GM21423 (cell line): ENCODE results near the gene NHP2.
"Not testable (repeated sequence)": the region's sequence is repeated elsewhere in the genome, so short reads cannot be mapped to it uniquely, and the experiment has no call there.

Experiments used
- ATAC-seq: cut with Tn5 transposase; IDR thresholded peaks from one replicate; pipeline ENCODE4 v1.9.1; 2021; ENCODE audit warnings: mild to moderate bottlenecking, moderate library complexity; ENCODE audit not compliant: unreplicated experiment

Gene NHP2

DNA sequence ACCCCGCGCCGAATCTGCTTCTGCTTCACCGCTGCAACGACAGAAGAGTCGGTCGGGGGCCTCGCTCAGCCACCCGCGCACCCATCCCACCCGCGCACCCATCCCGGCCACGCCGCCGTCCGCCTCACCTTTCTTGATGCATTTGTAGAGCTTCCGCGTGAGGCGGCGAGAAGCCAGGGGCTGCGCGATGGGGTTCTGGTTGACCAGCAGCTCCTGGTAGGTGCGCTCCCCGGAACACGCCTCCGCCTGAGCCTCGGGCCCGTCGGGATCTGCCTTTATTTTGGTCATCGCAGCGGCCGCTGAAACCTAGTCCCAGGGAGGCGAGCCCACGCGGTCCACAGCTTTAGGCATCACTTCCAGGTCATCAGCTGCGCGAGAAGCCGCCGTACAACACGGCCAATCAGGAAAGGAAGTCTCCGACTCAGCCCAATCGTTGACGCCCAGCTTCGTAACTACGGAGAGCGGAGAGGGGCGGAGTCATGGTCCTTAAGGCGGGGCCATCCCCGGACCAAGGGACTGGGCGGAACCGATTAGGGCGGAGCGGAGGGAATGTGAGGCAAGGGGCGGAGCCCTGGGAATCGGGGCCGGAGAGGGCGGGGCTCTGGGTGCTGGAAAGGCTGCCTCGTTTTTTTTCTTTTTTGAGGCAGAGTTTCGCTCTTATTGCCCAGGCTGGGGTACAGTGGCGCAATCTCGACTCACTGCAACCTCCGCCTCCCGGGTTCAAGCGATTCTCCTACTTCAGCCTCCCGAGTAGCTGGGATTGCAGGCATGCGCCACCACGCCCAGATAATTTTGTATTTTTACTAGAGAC, at the start of gene NHP2:
Gene NHP2 (minus strand): TSS at position 356 of the 811 bp plus-strand sequence. CDS start 68 bp downstream, at position 288.
- ATAC-seq, result peak; percentile 99

DNA sequence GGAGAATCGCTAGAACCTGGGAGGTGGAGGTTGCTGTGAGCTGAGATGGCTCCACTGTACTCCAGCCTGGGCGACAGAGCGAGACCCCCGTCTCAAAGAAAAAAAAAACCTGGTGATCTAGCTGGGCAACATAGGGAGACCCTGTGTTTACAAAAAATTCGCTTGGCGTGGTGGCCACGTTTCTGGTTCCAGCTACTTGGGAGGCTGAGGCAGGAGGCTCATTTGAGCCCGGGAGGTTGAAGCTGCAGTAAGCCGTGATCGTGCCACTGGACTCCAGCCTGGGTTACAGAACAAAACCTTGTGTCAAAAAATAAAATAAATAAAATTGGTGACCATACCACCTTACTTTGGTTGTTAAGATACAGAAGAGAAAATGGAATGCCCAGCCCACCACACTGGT, 48.9 kb upstream of the NHP2 start:
- ATAC-seq, result no peak

GRCh38 chr5:178201927-178202235, 48.2 kb upstream of the NHP2 start:
- no peak for ATAC-seq

GRCh38 chr5:178201221-178201926, 47.7 kb upstream of the NHP2 start:
- ATAC-seq, result no peak

- no peak for ATAC-seq
Observed at GRCh38 chr5:178199581-178200434, 46.1 kb upstream of the NHP2 start.

GRCh38 chr5:178198706-178199105, 45.0 kb upstream of the NHP2 start:
- ATAC-seq, result no peak

DNA sequence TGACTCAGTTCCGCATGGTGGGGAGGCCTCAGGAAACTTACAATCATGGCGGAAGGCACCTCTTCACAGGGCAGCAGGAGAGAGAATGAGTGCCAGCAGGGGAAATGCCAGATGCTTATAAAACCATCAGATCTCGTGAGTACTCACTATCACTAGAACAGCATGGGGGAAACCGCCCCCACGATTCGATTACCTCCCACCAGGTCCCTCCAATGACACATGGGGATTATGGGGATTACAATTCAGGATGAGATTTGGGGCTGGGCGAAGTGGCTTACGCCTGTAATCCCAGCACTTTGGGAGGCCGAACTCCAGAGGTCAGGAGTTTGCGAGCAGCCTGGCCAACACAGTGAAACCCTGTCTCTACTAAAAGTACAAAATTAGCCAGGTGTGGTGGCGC, 44.5 kb upstream of the NHP2 start:
- not testable (repeated sequence) for ATAC-seq

DNA sequence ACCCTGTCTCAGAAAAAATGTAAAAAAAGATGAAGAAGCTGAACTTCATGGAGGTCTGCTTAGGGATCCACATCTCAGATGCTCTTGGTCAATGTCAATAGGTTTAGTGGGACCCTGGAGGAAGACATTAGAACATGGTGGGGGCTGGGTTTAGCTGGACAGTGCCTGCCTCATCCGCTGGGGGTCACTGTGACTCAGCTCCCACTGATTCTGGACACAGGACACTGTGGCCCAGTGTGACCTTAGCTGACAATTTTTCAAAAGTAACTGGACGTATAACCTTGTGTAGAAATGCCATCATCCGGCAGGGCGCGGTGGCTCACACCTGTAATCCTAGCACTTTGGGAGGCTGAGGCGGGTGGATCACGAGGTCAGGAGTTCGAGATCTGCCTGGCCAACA, 43.3 kb upstream of the NHP2 start:
- ATAC-seq, result no peak

DNA sequence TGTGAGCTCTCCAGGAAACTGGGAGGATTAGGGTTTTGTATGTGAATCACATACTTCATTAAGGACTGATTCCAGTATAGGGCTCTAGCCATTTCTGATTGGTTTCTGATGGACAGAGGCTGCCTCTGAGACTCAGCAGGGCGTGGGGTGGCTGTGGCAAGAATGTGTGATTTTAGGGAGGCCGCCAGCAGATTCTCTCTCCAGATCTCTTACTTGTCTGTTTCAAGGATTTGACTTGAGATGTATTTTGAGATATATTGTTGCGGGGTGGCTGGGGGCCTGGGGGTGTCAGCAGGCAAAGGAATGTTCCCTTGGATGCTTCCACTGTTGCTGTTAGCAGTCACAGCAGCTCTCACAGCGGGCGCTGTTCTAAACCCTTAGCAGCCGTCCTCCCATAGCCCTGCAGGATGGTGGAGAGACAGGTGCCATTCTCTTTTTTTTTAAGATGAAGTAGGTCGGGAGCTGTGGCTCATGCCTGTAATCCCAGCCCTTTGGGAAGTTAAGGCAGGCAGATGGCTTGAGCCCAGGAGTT, 42.7 kb upstream of the NHP2 start:
- no peak for ATAC-seq

DNA sequence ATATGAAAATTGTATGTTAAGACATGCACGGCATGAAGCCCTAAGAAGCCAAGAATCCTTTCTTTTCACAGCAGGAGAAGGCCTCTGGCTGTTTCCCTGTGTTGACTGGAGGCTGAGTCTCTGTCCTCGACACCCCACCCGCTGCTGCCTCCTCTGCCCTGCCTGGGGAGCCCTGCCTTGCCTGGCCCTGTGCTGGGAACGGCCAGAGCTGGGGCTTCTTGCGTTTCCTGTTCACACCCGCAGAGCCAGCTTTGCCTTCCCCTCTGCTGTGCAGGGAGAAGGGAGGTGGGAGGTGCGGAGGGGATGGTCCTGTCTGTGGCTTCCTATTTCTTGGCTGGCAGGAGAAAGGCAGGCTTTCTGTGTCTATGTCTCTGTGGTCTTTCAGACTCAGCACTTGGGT, 40.3 kb upstream of the NHP2 start:
- ATAC-seq, result no peak

- no peak for ATAC-seq
Observed at GRCh38 chr5:178193251-178193809, 39.6 kb upstream of the NHP2 start.

GRCh38 chr5:178192787-178193186, 39.1 kb upstream of the NHP2 start:
- no peak for ATAC-seq

GRCh38 chr5:178192244-178192643, 38.6 kb upstream of the NHP2 start:
- no peak for ATAC-seq

GRCh38 chr5:178191661-178192060, 38.0 kb upstream of the NHP2 start:
- no peak for ATAC-seq

GRCh38 chr5:178189433-178189832, 35.7 kb upstream of the NHP2 start:
- ATAC-seq, result no peak

DNA sequence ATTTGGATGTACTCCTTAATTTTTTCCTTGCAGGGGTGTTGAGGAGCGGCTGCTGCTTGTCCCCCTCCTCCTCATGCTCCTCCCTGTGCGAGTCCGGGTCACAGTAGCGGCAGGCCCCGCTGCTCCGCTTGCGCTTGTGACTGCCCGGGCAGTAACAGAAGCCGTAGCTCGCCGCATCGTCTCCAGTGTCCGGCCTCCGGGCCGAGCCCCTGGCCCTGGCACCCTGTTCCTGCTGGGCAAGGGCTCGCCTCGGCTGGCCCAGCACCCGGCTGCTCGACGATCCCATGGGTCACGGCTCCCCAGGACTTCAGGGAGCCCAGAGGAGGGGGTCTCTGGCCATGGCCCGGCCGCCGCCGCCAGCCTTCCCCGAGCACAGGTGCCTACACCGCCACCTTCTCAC, 33.3 kb upstream of the NHP2 start, which contains the start of gene GMCL2:
Gene GMCL2 (minus strand): TSS at position 358 of the 400 bp plus-strand sequence. CDS start 72 bp downstream, at position 286.
- ATAC-seq, result no peak

DNA sequence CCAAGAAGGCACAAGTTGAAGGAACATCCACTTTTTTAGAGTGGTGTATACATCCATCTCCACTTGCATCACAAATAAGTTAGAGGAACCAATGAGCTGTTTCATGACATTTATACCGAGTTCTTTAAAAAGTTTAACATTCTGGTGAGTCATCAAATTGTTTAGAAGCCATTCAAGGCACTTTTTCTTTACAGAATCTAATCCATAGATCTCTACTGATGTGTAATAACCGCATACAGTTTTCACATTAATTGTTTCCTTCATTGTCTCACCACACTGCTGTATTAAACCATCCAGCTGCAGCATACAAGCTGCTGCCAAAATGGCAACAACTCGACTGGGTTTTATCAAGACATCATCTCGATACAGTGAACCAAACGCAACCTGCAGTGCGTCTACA, 32.7 kb upstream of the NHP2 start:
- ATAC-seq, result no peak

- no peak for ATAC-seq
Observed at GRCh38 chr5:178182158-178182876, 28.6 kb upstream of the NHP2 start.

- no peak for ATAC-seq
Observed at GRCh38 chr5:178180141-178180863, 26.6 kb upstream of the NHP2 start.

GRCh38 chr5:178177569-178177968, 23.9 kb upstream of the NHP2 start:
- ATAC-seq, result no peak
